ENCODE data around the gene TANGO2.

The TANGO2 gene

GRCh38 chr22:20039683-20040325 lies 18.9 kb downstream of the TANGO2 start:
- in situ Hi-C loops (cut with MboI; ENCODE audit: low sequenced_read_pairs): no loop called here

DNA sequence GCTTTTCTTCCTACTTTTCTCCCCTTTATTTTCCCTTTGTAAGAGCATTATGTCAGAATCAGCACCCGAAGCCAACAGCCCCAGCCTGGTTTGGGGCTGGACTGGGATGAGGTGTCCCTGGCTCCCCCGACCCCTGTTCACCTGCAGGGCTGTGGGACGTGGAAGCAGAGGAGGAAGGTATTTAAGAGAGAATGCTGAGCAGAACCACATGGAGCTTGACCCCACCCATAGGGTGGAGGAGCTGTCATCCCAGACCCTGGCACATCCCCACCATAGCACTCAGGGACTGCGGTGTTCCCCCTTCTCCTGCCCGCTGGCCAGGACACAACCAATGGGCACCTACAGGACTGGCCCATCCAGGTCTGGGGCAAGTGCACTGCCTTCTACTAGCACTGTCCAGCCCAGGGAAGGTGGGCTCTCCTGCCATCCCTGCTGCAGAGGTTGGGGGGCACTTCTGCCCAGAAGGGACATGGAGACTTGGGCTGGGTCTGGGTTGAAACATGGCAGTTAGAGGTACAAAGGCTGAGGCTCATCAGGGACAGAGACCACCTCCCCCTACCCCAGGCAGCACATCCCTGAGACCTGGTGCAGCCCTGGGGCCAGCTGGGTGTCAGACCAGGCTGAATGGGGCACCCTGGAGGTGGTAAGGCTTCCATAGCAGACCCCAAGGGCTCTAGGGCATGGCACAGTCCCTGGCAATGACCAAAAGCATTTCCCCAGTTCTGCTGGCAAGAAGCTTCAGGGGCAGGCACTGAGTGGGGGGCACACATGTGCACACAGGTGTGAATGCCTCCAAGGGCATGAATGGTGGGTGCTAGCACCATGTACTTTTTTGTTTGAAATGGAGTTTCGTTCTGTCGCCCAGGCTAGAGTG lies 19.7 kb downstream of the TANGO2 start:
- in situ Hi-C loops (cut with MboI; ENCODE audit: low sequenced_read_pairs): no loop called here

- in situ Hi-C loops (cut with MboI; ENCODE audit: low sequenced_read_pairs): no loop called here
Observed at GRCh38 chr22:20043057-20043996, 22.4 kb downstream of the TANGO2 start.

GRCh38 chr22:20043997-20044342 lies 23.1 kb downstream of the TANGO2 start:
- in situ Hi-C loops (cut with MboI; ENCODE audit: low sequenced_read_pairs): no loop called here

- in situ Hi-C loops (cut with MboI; ENCODE audit: low sequenced_read_pairs): no loop called here
Observed at GRCh38 chr22:20044495-20045151, 23.7 kb downstream of the TANGO2 start.

DNA sequence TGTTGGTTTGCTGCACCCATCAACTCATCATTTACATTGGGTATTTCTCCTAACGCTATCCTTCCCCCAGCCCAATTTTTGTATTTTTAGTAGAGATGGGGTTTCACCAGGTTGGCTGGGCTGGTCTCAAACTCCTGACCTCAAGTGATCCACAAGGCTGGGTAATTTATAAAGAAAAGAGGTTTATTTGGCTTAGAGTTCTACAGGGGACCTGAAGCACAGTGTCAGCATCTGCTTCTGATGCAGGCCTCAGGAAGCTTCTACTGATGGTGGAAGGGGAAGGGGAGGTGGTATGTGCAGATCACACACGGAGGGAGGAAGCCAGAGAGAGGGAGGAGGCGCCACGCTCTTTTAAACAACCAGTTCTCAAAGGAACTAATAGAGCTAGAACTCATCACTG lies 25.8 kb downstream of the TANGO2 start:
- in situ Hi-C loops (cut with MboI; ENCODE audit: low sequenced_read_pairs): no loop called here

DNA sequence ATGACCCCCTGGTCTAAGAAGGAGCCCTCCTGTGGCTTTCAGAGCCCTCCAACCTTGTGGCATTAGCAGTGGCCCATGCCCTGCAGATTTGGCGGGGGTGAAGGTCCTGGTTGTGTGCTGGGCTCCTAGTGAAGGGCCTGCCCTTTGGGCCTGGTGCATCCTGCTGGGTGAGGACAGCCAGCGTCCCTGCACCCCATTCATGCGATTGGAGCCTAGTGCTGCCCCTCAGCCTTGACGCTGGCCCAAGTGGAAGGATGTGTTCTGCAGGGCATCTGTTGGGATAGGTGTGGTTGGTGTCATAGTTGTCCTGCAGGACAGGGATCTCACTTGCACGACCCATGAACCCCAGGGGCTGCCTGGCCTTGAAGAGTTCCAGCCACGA lies 31.0 kb downstream of the TANGO2 start:
- in situ Hi-C loops (cut with MboI; ENCODE audit: low sequenced_read_pairs): no loop called here

DNA sequence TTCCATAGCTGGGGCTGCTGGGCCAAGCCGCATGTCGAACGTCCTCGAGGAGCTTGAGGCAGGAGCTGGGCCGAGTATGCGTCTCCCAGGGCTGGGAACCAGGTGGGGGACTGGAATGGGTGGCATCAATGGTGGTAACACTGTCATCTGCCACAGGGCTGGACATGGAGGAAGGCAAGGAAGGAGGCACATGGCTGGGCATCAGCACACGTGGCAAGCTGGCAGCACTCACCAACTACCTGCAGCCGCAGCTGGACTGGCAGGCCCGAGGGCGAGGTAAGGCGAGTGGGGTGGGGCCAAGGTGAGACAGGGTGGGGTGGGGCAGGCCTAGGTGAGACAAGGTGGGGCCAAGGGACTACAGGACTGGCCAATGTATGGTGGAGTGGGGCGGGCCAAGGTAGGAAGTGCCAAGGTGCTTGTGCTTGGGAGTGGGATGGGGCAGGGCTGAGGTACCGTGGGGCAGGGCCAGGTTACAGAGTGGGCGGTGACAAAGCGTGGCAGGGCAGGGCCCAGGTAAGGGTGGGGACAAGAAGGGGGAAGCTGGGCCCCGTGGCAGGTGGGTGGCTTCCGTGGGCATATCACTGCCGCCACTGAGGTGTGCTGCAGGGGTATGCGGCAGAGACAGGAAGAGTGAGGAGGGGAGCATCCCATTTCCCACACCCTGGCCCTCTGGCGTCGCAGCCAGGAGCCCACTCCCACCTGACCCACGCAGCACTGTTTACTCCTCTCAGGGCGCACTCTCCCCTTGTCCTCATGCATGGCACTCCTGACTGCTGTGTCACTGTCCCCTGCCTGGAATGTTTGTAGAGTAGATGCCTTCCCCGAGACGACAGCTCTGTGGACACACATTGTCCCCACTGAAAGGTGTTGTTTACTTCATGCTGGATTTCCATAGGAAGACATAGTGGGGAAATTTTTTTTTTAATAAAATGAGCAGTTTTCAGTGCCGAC lies 31.7 kb downstream of the TANGO2 start:
- in situ Hi-C loops (cut with MboI; ENCODE audit: low sequenced_read_pairs): no loop called here

GRCh38 chr22:20053407-20054033 lies 32.6 kb downstream of the TANGO2 start:
- in situ Hi-C loops (cut with MboI; ENCODE audit: low sequenced_read_pairs): no loop called here

DNA sequence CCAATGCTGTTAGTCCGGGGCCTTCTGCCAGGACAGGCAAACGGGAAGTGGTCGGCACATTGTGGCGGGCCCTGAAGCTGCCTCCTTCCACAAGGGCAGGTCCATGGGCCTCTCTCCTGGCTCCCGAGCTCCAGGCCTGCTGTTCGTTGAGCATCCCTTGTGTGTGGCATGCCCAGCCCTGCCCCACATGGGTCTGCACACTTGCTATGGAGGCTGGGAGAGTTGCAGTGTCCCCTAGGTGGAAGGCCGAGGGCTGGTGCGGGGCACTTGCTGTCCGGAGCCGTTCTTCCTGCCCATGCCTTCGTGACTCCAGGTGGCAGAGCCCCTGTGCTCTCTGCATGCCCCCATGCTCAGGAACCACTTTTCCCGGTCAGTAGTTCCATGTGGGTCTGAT lies 33.1 kb downstream of the TANGO2 start:
- in situ Hi-C loops (cut with MboI; ENCODE audit: low sequenced_read_pairs): no loop called here

DNA sequence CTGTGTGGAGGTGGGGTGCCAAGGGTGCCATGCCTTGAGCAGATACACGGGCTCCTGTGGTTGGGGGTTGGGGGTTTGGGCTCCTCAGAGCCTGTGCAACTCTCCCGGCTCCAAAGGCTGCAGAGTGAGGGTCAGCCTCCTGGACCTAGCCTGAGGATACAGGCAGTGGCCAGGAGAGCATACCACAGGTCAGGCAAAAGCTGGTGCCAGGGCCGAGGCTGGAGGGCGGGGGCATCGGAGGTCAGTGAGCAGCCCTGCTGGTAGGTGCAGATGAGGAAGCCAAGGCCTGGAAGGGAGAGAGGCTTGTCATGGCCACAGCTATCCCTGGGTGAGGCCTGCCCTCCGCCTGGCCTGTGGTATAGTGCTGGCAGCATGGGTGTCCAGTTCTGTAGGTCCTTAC lies 33.6 kb downstream of the TANGO2 start:
- in situ Hi-C loops (cut with MboI; ENCODE audit: low sequenced_read_pairs): no loop called here

- in situ Hi-C loops (cut with MboI; ENCODE audit: low sequenced_read_pairs): no loop called here
Observed at GRCh38 chr22:20055144-20055543, 34.2 kb downstream of the TANGO2 start.

DNA sequence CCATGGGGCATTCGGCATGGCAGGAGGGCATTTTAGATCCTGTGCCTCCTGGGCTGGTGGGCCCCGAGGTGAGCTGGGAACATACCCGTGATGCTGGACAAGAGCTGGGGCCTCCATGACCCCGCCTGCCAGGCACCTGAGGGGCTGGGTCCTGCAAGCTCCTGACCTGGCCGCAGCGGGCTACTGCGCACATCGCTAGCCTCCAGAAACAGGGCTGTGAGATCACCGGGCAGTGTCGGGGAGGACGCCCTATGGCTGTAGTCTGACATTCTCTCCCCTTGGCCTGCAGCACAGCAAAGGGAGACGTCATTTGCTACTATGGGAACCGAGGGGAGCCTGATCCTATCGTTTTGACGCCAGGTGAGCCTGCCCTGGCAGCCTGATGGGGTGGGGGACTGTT lies 34.7 kb downstream of the TANGO2 start:
- in situ Hi-C loops (cut with MboI; ENCODE audit: low sequenced_read_pairs): no loop called here

GRCh38 chr22:20056161-20056560 lies 35.3 kb downstream of the TANGO2 start:
- in situ Hi-C loops (cut with MboI; ENCODE audit: low sequenced_read_pairs): no loop called here

DNA sequence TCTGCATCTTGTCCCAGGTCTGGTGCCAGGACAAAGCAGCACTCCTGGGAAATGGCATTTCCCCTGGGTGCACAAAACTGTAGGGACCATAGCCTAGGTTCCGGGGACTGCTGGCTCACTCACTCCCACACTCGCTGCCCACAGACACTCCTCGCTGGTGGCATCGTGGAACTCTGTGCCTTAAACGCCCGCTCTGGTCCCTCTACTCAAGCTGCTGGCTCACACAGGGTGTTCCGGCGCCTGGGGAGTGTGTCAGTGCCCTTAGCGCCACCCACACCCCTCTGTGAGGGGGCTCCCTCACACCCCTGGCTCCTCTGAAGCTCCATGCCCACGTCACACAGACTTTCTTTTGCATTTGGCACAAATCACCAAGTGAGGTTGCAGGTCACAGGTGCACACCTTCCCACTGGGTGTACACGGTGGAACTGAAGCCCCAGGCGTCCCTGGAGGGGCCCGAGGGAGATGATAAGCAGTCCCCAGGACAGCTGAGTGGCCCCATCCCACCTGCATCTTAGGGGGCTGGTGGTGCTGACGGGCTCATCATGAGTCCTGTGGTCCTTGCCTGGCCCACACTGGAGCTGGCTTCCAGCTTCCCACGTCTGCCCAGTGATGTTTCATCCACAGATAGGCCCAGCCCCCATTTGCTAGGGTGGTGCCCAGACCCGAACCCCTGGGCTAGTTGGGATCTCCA lies 35.9 kb downstream of the TANGO2 start:
- in situ Hi-C loops (cut with MboI; ENCODE audit: low sequenced_read_pairs): no loop called here

DNA sequence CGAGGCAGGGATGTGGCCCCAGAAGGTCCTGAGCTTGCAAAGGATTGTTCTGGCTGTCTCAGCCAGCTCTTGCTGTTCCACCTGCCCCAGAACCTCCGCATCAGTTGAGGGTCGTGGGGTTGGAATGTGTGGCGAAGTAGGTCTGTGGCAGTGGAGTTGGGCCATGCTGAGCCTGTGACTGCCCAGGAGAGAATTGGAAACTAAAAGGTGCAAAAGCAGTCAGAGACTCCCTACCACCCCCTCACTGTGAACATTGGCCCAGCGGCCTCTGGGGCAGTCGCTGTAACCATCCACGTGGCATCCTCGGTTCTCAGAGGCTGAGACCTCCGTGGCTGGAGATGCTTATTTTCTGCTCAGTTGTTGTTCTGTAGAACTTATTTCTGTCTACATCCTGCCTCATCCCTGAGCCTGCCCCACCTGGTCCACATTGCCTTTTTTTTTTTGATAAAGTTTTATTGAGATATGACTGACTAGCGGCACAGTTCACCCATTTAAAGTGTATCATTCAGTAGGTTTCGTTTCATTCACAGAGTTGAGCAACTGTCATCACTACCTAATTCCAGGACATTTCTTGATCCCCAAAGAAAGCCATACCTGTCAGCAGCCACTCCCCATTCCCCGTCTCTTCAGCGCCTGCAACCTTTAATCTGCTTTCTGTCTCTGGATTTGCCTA lies 36.8 kb downstream of the TANGO2 start:
- in situ Hi-C loops (cut with MboI; ENCODE audit: low sequenced_read_pairs): no loop called here

- in situ Hi-C loops (cut with MboI; ENCODE audit: low sequenced_read_pairs): no loop called here
Observed at GRCh38 chr22:20058989-20059770, 38.3 kb downstream of the TANGO2 start.
